ENCODE measurements around the gene TBX10. TPM values are rescaled to one million over a fixed set of nuclear protein-coding genes. Genes with fewer than 3 reads are reported as not detected.

The TBX10 gene
- total RNA-seq, 6 donors from 2014 or later, result not detected

DNA sequence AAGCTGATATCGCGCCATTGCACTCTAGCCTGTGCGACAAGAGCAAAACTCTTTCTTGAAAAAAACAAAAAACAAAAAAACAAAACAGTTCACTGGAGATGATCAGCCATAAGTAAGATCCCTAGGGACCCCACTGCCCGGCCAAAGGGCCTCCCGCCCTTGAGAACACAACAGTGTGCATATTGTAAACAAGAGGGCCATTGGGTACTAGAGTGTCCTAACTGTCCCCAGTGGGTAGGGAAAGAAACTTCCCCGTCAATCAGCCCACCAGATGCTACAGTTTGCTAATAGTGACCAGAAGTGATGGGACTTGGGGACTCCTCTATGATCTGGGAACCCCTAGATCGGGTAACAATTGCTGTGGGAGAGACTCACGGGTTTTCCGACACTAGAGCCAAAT, 14.7 kb upstream of the TBX10 start:
- DNase-seq, result no peak

DNA sequence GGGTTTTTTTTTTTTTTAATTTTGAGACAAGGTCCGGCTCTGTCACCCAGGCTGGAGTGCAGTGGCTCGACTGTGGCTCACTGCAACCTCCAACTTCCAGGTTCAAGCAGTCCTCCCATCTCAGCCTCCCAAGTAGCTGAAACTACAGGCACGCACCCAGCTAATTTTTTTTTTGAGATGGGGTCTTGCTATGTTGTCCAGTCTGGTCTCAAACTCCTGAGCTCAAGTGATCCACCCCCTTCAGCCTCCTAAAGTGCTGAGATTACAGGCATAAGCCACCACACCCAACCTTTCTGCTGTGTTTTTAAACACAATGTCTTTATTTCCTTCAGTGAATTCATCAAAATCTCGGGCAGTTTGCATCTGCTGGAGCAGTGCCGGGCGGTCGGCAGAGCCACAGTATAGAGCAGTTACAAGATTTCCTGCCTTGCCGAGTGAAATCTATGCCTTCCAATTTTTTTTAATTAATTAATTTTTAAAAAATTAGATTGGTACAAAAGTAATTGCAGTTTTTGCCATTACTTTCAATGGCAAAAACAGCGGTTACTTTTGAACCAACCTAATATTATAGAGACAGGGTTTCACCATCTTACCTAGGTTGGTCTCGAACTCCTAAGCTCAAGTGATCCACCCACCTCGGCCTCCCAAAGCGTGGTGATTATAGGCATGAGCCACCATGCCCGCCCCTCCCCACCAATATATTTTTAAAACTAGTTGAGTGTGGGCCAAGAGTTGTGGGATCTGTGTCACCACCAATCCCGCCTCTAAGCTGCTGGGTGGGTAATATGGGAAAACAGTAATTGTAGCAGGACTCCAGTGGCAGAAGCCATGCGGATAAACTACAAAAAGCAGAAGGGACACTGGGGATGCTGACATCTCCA, 13.6 kb upstream of the TBX10 start:
- WGBS, 2 donors, result 83 to 84% methylated on average over 14 of the region's 15 CpGs
- ATAC-seq (ENCODE audit: low FRiP score in 2 of 2) (no peak), DNase-seq (no peak)
- Histone ChIP-seq H3K27me3 (no peaks in the 10 kb centered on the region), H3K27ac (no peak overlapping the region), H3K9me3 (no peaks in the 10 kb centered on the region), H3K4me3 (no peak overlapping the region), H3K36me3 (no peaks in the 10 kb centered on the region), H3K4me1 (peaks cover 0 to 16% (median 7%) of the 10 kb centered on the region in 4 donors)
- no peak for TF ChIP-seq EP300 (IDR thresholded peaks at IDR 0.05)
- TF ChIP-seq POLR2A (IDR thresholded peaks at IDR 0.05), result no peak
- TF ChIP-seq, protein P1, sequence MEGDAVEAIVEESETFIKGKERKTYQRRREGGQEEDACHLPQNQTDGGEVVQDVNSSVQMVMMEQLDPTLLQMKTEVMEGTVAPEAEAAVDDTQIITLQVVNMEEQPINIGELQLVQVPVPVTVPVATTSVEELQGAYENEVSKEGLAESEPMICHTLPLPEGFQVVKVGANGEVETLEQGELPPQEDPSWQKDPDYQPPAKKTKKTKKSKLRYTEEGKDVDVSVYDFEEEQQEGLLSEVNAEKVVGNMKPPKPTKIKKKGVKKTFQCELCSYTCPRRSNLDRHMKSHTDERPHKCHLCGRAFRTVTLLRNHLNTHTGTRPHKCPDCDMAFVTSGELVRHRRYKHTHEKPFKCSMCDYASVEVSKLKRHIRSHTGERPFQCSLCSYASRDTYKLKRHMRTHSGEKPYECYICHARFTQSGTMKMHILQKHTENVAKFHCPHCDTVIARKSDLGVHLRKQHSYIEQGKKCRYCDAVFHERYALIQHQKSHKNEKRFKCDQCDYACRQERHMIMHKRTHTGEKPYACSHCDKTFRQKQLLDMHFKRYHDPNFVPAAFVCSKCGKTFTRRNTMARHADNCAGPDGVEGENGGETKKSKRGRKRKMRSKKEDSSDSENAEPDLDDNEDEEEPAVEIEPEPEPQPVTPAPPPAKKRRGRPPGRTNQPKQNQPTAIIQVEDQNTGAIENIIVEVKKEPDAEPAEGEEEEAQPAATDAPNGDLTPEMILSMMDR (IDR thresholded peaks at IDR 0.05), result no peak
- TF ChIP-seq POLR2AphosphoS5 (IDR thresholded peaks at IDR 0.05), result no peak

More for the DNA sequence above, 14.7 kb upstream of the TBX10 start:
- no peaks in the 10 kb centered on the region for H3K36me3 ChIP-seq
- TF ChIP-seq POLR2AphosphoS5 (IDR thresholded peaks at IDR 0.05), result no peak
- no peak for TF ChIP-seq POLR2A (IDR thresholded peaks at IDR 0.05)
- TF ChIP-seq, protein P1 (IDR thresholded peaks at IDR 0.05), result no peak
- TF ChIP-seq EP300 (IDR thresholded peaks at IDR 0.05), result no peak
- ATAC-seq (ENCODE audit: low FRiP score in 2 of 2), result no peak
- H3K27me3 ChIP-seq, result no peaks in the 10 kb centered on the region
- H3K9me3 ChIP-seq, result no peaks in the 10 kb centered on the region
- no peak overlapping the region for H3K27ac ChIP-seq
- 77 to 81% methylated on average over 9 of the region's 9 CpGs for WGBS, 2 donors
- H3K4me3 ChIP-seq, result no peak overlapping the region
- H3K4me1 ChIP-seq, result peaks cover 0 to 10% (median 4%) of the 10 kb centered on the region in 4 donors

DNA sequence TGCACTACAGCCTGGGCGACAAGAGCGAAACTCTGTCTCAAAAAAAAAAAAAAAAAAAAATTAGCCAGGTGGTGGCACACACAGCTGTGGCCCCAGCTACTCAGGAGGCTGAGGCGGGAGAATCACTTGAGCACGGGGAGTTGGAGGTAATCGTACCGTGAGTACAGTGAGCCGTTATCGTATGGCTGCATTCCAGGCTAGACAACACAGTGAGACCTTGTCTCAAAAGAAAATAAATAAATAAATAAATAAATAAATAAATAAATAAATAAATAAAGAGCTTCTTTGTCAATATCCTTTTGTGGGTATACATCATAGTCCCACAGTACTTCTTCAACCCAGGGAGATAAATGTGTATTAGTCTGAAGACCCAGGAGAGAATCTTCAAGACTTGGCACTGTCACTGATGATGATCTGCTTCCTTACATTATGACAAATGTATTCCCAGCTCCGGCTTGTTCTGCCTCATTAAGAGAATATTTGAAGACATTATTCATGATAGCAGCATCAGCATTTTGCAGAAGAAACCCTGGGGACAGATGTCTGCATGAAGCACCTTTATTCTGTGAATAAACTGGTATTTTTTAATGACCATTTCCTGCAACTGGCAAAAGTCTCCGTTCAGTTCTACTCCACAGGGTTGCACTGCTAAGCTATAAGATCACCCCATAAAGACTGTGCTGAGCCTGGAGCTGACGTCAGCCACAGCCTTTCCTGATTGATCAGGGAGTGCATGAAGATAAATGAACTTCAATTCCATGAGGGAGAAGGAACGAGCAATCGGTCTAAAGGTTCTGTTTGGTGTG, 12.6 kb upstream of the TBX10 start:
- Histone ChIP-seq H3K9me3 (no peaks in the 10 kb centered on the region), H3K27ac (no peak overlapping the region), H3K36me3 (no peaks in the 10 kb centered on the region), H3K4me3 (no peak overlapping the region), H3K27me3 (no peaks in the 10 kb centered on the region), H3K4me1 (peaks cover 0 to 16% (median 7%) of the 10 kb centered on the region in 4 donors)
- 57 to 60% methylated on average over 13 of the region's 13 CpGs for WGBS, 2 donors
- ATAC-seq (ENCODE audit: low FRiP score in 2 of 2), result no peak
- DNase-seq, result no peak
- TF ChIP-seq POLR2AphosphoS5 (IDR thresholded peaks at IDR 0.05), result no peak
- TF ChIP-seq EP300 (IDR thresholded peaks at IDR 0.05), result no peak

DNA sequence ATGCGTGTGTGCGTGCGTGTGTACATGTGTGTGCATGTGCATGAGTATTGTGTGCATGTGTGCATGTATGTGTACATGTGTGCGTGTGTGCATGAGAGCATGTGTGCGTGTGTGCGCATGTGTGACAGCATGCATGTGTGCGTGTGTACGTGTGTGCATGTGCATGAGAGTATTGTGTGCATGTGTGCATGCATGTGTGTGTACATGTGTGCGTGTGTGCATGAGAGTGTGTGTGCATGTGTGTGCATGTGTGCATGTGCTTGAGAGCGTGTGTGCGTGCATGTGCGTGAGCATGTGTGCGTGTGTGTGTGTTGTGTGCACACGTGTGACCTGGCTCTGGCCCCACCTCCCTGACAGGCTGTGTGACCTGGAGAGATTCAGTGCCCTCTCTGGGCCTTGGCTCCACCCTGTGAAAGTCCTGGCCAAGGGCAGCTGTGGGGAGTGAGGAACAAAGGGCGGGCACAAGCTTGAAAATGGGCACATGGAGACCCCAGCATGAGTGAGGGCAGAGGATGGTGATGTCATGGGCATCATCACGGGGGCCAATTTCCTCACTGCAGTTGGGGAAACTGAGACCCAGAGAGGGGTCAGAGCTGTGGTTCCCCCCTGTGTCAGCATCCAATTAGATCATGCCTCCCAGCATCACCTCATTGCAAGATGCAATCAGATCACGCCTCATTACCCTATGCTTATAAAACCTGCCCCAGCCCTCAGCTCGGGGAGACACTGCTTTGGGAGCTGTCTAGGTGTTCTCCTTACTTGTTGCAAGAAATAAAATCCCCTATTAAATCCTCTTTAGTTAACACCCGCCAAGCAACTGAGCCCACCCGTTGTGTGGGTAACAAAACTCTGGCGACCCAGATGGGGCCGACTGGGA, 10.3 kb upstream of the TBX10 start:
- Histone ChIP-seq H3K36me3 (no peaks in the 10 kb centered on the region), H3K4me1 (peaks cover 0 to 16% (median 7%) of the 10 kb centered on the region in 4 donors), H3K27ac (peak overlapping the region in 2 of 4 donors; percentile 44 to 58), H3K27me3 (peaks cover 0 to 4% (median 0%) of the 10 kb centered on the region in 4 donors), H3K4me3 (peak overlapping the region in 3 of 4 donors; percentile 46 to 55 (median 48)), H3K9me3 (no peaks in the 10 kb centered on the region)
- ATAC-seq (ENCODE audit: low FRiP score in 2 of 2) (no peak), DNase-seq (no peak)
- TF ChIP-seq POLR2AphosphoS5 (IDR thresholded peaks at IDR 0.05) (no peak), EP300 (IDR thresholded peaks at IDR 0.05) (no peak), POLR2A (IDR thresholded peaks at IDR 0.05) (peak in 2 of 4 donors; percentile 18 to 28)
- TF ChIP-seq, protein P1 (IDR thresholded peaks at IDR 0.05), result no peak
- 78 to 85% methylated on average over 18 to 22 of the region's 22 CpGs for WGBS, 2 donors

Data from upper lobe of left lung (tissue), 6 donors.